ENCODE data around the gene NRXN3.

- TF ChIP-seq CTCF (conservative IDR thresholded peaks at IDR 0.05; ENCODE audit: low read depth, low read length) (no peak), EZH2 (IDR thresholded peaks at IDR 0.05; ENCODE audit: low read length, unreplicated experiment) (no peak), EZH2phosphoT487 (IDR thresholded peaks at IDR 0.05; ENCODE audit: borderline replicate concordance, low read length) (no peak)
These were observed 37.2 kb downstream of the NRXN3 start for GRCh38 chr14:78207414-78207813.
